HUES64 (cell line): ENCODE measurements around the gene MKNK2.
A peak's percentile ranks its signal among the peaks of the same experiment; 100 is the strongest.
"Not testable (repeated sequence)": the region's sequence is repeated elsewhere in the genome, so short reads cannot be mapped to it uniquely, and the experiment has no call there.

ENCODE experiments used
- H3K27ac ChIP-seq: 2 replicates; pipeline ENCODE4 v1.7.0; 2013; ENCODE audit warnings: low read depth, low read length, inconsistent platforms
- H3K27me3 ChIP-seq: 2 replicates; pipeline ENCODE4 v1.6.1; 2013; ENCODE audit warnings: mild to moderate bottlenecking, low read length; ENCODE audit not compliant: insufficient read depth
- H3K36me3 ChIP-seq: 2 replicates; pipeline ENCODE4 v1.6.1; 2013; ENCODE audit warnings: mild to moderate bottlenecking, low read length; ENCODE audit not compliant: insufficient read depth
- H3K4me1 ChIP-seq: 2 replicates; pipeline ENCODE4 v1.6.1; 2013; ENCODE audit warnings: mild to moderate bottlenecking, low read length, moderate library complexity; ENCODE audit not compliant: insufficient read depth
- H3K4me3 ChIP-seq: 2 replicates; pipeline ENCODE4 v1.5.1; 2013; ENCODE audit warnings: mild to moderate bottlenecking, low read length, moderate library complexity
- H3K9ac ChIP-seq: 2 replicates; pipeline ENCODE4 v1.6.1; 2013; ENCODE audit warnings: mild to moderate bottlenecking, low read depth, low read length
- H3K9me3 ChIP-seq: 2 replicates; pipeline ENCODE4 v1.6.1; 2013; ENCODE audit warnings: low read depth, low read length; ENCODE audit not compliant: insufficient read depth
- WGBS: fragments of 150-250, 120-280 bp; methylation state at CpG from one replicate; pipeline ENCODE4 v1.1.7; 2013; ENCODE audit warnings: missing lambda C conversion rate; 5-methylcytosine and 5-hydroxymethylcytosine counted together

Gene MKNK2

DNA sequence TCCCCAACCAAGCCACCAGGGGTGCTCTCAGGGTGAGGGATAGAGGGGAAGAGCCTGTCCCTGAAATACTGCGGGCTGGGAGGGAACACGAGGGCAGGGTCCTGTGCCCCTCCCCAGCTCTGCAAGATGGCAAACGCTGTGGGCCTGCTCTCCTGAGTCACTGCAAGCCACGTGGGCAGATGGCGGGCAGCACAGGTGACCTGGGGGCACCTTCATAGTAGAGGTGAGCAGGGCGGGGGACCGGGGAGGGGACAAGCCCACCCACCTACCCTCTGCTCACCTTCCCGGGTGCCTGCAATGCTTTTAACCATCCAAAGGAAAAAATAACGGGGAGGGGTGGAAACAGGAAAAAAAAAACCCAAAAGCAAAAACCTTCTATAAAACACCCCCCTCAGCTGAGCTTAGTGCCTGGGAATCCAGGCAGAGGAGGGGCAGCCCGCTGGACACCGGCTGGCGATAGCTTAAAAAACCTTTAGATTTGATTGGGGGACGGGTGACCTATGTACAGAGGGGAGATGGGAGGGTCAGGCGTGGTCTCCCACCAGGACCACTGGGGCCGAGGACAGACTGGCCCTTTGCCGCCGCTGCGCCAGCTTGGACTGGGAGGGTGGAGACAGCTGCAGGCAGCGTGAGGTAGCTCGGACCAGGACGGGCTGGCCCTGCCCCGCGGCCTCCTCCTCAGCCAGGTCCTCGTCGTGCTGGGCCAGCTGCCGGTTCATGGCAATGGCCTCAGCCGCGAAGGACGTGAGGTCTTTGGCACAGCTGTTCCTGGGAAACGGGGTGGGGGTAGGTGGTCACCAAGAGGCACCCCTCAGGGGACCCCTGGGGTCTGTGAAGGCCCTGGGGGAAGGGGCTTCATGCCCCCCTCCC, 11.7 kb downstream of the MKNK2 start:
- no peak overlapping the region for H3K27ac ChIP-seq
- H3K4me3 ChIP-seq, result no peak overlapping the region
- peaks cover 13% of the 10 kb centered on the region for H3K4me1 ChIP-seq
- 93% methylated on average over 28 of the region's 30 CpGs for WGBS
- no peaks in the 10 kb centered on the region for H3K9me3 ChIP-seq
- H3K9ac ChIP-seq, result no peak overlapping the region
- H3K36me3 ChIP-seq, result peaks cover 35% of the 10 kb centered on the region
- no peaks in the 10 kb centered on the region for H3K27me3 ChIP-seq

- WGBS, result 94% methylated on average over 42 of the region's 44 CpGs
- H3K4me1 ChIP-seq, result peaks cover 13% of the 10 kb centered on the region
- H3K27me3 ChIP-seq, result no peaks in the 10 kb centered on the region
- no peak overlapping the region for H3K9ac ChIP-seq
- no peak overlapping the region for H3K4me3 ChIP-seq
- H3K36me3 ChIP-seq, result peaks cover 34% of the 10 kb centered on the region
- H3K27ac ChIP-seq, result no peak overlapping the region
- no peaks in the 10 kb centered on the region for H3K9me3 ChIP-seq
Observed at GRCh38 chr19:2038284-2039088, 12.6 kb downstream of the MKNK2 start.

DNA sequence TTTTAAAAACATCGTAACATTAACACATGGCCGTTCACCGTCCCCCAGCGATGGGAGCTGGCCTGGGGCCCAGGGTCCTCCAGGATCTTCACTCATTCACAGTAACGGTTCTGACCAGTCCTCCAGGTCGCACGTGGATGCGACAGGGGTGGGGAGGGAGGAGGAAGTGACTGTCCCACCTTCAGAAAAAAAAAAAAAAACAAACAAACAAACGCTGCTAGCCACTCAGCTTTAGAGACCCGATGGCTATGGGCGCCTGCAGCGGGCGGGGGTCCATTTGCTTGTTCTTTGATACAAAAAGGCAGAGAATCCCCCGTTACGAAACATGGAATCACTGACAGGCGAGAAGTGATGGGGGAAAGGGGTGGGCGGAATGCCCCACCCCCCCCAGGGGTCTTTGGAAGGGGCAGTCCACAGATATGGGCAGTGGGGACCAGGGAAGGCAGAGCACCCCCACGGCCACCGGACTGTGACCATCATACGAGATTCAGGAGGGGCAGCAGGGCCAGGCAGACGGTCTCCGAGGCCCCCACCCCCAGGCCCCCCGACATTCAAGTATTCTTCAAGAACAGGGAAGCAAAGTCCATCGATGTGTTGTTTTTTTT, 13.3 kb downstream of the MKNK2 start:
- Histone ChIP-seq H3K27ac (no peak overlapping the region), H3K4me3 (no peak overlapping the region), H3K27me3 (no peaks in the 10 kb centered on the region), H3K4me1 (peaks cover 11% of the 10 kb centered on the region), H3K9me3 (no peaks in the 10 kb centered on the region), H3K36me3 (peaks cover 34% of the 10 kb centered on the region), H3K9ac (no peak overlapping the region)
- WGBS, result 94% methylated on average over 21 of the region's 24 CpGs

DNA sequence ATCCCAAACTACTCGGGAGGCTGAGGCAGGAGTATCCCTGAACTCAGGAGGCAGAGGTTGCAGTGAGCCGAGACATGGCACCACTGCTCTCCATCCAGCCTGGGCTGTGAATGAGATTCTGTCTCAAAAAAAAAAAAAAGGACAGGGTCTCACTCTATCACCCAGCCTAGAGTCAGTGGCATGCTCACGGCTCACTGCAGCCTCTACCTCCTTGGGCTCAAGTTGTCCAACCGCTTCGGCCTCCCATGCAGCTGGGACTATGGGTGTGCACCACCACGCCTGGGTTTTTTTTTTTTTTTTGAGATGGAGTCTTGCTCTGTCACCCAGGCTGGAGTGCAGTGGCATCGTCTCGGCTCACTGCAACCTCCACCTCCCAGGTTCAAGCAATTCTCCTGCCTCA, 14.6 kb downstream of the MKNK2 start:
- WGBS, result 95% methylated on average over 7 of the region's 8 CpGs
- Histone ChIP-seq H3K4me3 (no peak overlapping the region), H3K36me3 (peaks cover 31% of the 10 kb centered on the region), H3K27ac (no peak overlapping the region), H3K27me3 (no peaks in the 10 kb centered on the region), H3K4me1 (0 out of 2 replicates have a peak, but pooled peaks cover 1% of the 10 kb centered on the region), H3K9me3 (no peaks in the 10 kb centered on the region), H3K9ac (no peak overlapping the region)

DNA sequence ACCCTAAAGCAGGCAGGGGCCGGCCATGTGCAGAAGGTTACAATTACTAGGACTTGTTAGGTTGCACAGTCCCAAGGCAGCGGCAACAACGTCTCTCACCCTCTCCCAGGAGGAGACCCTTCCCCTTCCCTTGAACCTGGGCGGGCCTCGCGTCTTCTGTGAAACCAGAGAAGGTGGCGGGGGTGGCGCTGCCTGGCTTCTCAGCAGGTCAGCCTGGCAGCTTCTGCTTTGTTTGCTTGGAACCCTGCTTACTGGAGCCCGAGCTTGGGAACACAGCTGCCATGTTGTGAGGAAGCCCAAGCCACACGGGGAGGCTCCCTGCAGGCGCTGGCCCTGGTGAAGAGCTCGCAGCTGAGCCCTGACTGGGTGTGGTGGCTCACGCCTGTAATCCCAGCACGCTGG, 15.5 kb downstream of the MKNK2 start:
- no peaks in the 10 kb centered on the region for H3K4me1 ChIP-seq
- H3K9me3 ChIP-seq, result no peaks in the 10 kb centered on the region
- peak overlapping the region; percentile 52; the same call in 1 of the 2 replicates for H3K27ac ChIP-seq
- no peak overlapping the region for H3K9ac ChIP-seq
- H3K4me3 ChIP-seq, result no peak overlapping the region
- 87% methylated on average over 14 of the region's 14 CpGs for WGBS
- no peaks in the 10 kb centered on the region for H3K27me3 ChIP-seq
- H3K36me3 ChIP-seq, result peaks cover 23% of the 10 kb centered on the region

- Histone ChIP-seq H3K27ac (peak overlapping the region; percentile 52; the same call in 1 of the 2 replicates), H3K9ac (no peak overlapping the region), H3K27me3 (no peaks in the 10 kb centered on the region), H3K36me3 (peaks cover 16% of the 10 kb centered on the region; the same call in 1 of the 2 replicates), H3K9me3 (no peaks in the 10 kb centered on the region), H3K4me3 (no peak overlapping the region), H3K4me1 (no peaks in the 10 kb centered on the region)
- WGBS, result 78% methylated on average over 33 of the region's 34 CpGs
Observed at GRCh38 chr19:2034729-2035589, 16.1 kb downstream of the MKNK2 start.

DNA sequence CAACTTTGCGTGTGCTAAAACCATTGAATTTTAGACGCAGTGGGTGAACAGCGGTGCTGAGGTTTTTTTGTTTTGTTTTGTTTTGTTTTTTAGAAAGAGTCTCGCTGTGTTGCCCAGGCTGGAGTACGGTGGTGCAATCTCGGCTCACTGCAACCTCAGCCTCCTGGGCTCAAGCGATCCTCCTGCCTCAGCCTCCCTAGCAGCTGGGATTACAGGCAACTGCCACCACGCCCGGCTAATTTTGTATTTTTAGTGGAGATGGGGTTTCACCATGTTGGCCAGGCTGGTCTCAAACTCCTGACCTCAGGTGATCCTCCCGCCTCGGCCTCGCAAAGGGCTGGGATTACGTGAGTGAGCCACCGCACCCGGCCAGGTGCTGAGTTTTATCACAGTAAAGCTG, 16.8 kb downstream of the MKNK2 start:
- H3K27ac ChIP-seq, H3K27me3 ChIP-seq, H3K9ac ChIP-seq, H3K4me1 ChIP-seq, H3K9me3 ChIP-seq, H3K4me3 ChIP-seq, H3K36me3 ChIP-seq: not testable (repeated sequence)
- 96% methylated on average over 15 of the region's 15 CpGs for WGBS

- no peak overlapping the region for H3K27ac ChIP-seq
- no peaks in the 10 kb centered on the region for H3K27me3 ChIP-seq
- WGBS, result 75% methylated on average over 9 of the region's 9 CpGs
- no peak overlapping the region for H3K9ac ChIP-seq
- H3K4me3 ChIP-seq, result no peak overlapping the region
- 0 out of 2 replicates have a peak, but pooled peaks cover 5% of the 10 kb centered on the region for H3K36me3 ChIP-seq
- H3K4me1 ChIP-seq, result no peaks in the 10 kb centered on the region
- no peaks in the 10 kb centered on the region for H3K9me3 ChIP-seq
Observed at GRCh38 chr19:2033825-2034159, 17.3 kb downstream of the MKNK2 start.

- no peaks in the 10 kb centered on the region for H3K9me3 ChIP-seq
- H3K27ac ChIP-seq, result no peak overlapping the region
- no peak overlapping the region for H3K9ac ChIP-seq
- 94% methylated on average over 6 of the region's 6 CpGs for WGBS
- H3K36me3 ChIP-seq, result 0 out of 2 replicates have a peak, but pooled peaks cover under 1% of the 10 kb centered on the region
- H3K27me3 ChIP-seq, result no peaks in the 10 kb centered on the region
- no peak overlapping the region for H3K4me3 ChIP-seq
- H3K4me1 ChIP-seq, result 0 out of 2 replicates have a peak, but pooled peaks cover 2% of the 10 kb centered on the region
Observed at GRCh38 chr19:2033115-2033824, 17.8 kb downstream of the MKNK2 start.

DNA sequence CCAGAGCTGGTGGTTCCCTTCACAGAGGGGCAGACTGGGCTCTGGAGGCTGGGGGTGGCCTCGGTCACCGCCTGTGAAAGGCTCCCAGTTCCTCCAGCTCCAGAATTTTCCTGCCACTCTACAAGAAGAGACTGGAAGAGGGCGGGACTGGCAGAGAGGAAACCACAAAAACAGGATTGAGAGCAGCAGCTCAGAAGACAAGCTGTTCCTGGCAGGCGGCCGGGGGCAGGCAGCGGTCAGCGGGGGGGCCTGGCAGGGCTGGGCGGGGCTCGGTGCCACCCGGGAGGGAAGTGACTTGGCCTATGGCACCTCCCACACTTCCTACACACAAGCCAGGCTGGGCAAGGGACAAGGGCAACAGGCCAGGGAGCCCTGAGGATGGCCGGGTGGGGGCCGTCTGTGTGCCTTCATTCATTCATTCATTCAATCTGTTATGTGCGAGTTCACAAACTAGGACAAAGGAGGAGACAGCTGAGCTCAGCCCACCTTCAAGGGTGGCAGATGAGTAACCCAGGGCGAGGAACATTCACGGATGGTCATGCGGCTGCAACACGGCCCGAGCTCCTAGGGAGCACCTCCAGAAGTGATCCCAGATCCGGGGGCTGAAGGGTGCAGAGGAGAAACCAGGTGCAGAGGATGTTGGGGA, 18.6 kb downstream of the MKNK2 start:
- no peak overlapping the region; the same call in 1 of the 2 replicates for H3K27ac ChIP-seq
- no peak overlapping the region for H3K9ac ChIP-seq
- no peaks in the 10 kb centered on the region for H3K36me3 ChIP-seq
- 0 out of 2 replicates have a peak, but pooled peaks cover 4% of the 10 kb centered on the region for H3K4me1 ChIP-seq
- no peaks in the 10 kb centered on the region for H3K9me3 ChIP-seq
- H3K4me3 ChIP-seq, result no peak overlapping the region
- 54% methylated on average over 19 of the region's 19 CpGs for WGBS
- no peaks in the 10 kb centered on the region for H3K27me3 ChIP-seq
